Activated naive CD8-positive, alpha-beta T cell treated with anti-CD3 and anti-CD28 coated beads, Interleukin-2, amount 10 ng/mL, durations not matched to agents 7 days and 5 days (primary cell): ENCODE results near the gene CDKN2D. TPM values are rescaled to one million over a fixed set of nuclear protein-coding genes. Genes with fewer than 3 reads are reported as not detected.

Experiments used
- ATAC-seq: fragments of 150-1000 bp; cut with Tn5 transposase; one replicate; pipeline ENCODE4 v1.10.0; 2021; ENCODE audit warnings: low read depth, moderate library complexity
- POLR2A ChIA-PET: fragments of 350-600 bp; sonication (Branson Sonifier 250); formaldehyde crosslinking; loops from one replicate; lab custom pipeline; 2021; ENCODE audit warnings: antibody characterized with exemption; lab: Charles Lee
- DNase-seq: peaks from one replicate; pipeline ENCODE4 v3.0.0; 2021
- H3K27ac Mint-ChIP-seq: one replicate; pipeline ENCODE4 v1.8.0; 2022; ENCODE audit warnings: mild to moderate bottlenecking, mixed read lengths
- H3K27me3 Mint-ChIP-seq: one replicate; pipeline ENCODE4 v1.8.0; 2022; ENCODE audit warnings: mild to moderate bottlenecking, moderate library complexity, mixed read lengths
- H3K36me3 Mint-ChIP-seq: one replicate; pipeline ENCODE4 v1.8.0; 2021; ENCODE audit warnings: mild to moderate bottlenecking, mixed read lengths
- H3K4me1 Mint-ChIP-seq: one replicate; pipeline ENCODE4 v1.8.0; 2021; ENCODE audit warnings: mixed read lengths
- H3K4me3 Mint-ChIP-seq: one replicate; pipeline ENCODE4 v1.8.0; 2022; ENCODE audit warnings: mild to moderate bottlenecking, moderate library complexity, mixed read lengths
- H3K9me3 Mint-ChIP-seq: one replicate; pipeline ENCODE4 v1.8.0; 2021; ENCODE audit warnings: mixed read lengths
- total RNA-seq, 2 experiments: library from RNA; stranded (reverse); gene quantifications; one replicate each; pipeline ENCODE4 v1.2.3, GENCODE V29; 2021

The CDKN2D gene
- total RNA-seq, 2 experiments from 2014 or later: 93.0 to 95.9 TPM

DNA sequence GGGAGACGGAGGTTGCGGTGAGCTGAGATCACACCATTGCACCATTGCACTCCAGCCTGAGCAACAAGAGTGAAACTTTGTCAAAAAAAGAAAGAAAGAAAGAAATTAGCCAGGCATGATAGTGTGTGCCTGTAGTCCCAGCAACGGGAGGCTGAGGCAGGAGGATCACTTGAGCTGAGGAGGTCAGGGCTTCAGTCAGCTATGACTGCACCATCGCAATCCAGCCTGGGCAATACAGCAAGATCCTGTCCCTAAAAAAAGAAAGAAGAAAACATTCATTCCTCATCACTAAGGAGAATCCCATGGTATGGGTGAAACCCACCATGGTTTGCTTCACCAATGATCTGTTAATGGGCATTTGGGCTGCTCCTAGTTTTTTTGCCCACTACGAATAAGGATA lies 31.4 kb upstream of the CDKN2D start:
- peaks cover 36% of the 10 kb centered on the region for H3K4me1 Mint-ChIP-seq
- ATAC-seq (no peak), DNase-seq (no peak)
- H3K27me3 Mint-ChIP-seq: peaks cover 4% of the 10 kb centered on the region
- no peaks in the 10 kb centered on the region for H3K9me3 Mint-ChIP-seq
- no peak overlapping the region for H3K4me3 Mint-ChIP-seq
- POLR2A ChIA-PET: no interaction called here
- peaks cover 11% of the 10 kb centered on the region for H3K36me3 Mint-ChIP-seq
- H3K27ac Mint-ChIP-seq: no peak overlapping the region

DNA sequence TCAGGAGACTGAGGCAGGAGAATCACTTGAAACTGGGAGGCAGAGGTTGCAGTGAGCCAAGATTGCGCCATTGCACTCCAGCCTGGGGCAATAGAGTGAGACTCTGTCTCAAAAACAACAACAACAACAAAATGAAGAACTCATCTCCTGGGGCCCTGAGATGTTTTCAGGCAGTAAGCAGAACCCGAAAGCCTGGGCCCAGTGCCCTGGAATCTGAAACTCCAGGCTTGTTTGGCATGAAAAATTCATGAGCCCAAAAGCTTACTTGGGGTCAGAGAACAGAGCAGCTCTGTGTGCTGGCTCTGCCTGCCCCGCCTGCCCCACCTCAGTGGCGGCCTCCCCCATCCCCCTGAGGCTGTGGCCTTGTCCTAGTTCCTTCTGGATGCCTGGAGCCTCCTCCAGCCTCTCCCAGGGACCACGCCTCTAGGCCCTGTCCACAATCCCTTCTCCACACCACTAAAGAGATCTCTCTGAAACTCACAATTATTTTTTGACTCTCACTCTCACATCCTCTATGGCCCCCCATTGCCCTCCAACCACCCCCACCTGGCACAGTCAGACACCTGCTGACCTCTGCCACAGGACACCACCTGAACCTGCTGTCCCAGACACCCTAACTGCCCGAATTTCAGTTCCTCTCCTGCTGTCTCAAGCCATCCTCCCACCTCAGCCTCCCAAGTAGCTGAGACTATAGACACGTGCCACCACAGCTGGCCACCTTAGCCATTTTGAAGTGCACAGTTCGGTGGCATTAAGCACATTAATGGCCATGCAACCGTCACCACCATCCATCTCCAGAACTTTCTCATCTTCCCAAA lies 25.2 kb upstream of the CDKN2D start:
- Mint-ChIP-seq H3K4me3 (no peak overlapping the region), H3K27ac (peak overlapping the region; percentile 74), H3K36me3 (no peaks in the 10 kb centered on the region), H3K27me3 (peaks cover 4% of the 10 kb centered on the region), H3K4me1 (peaks cover 21% of the 10 kb centered on the region), H3K9me3 (no peaks in the 10 kb centered on the region)
- DNase-seq (no peak), ATAC-seq (no peak)
- POLR2A ChIA-PET: no interaction called here

DNA sequence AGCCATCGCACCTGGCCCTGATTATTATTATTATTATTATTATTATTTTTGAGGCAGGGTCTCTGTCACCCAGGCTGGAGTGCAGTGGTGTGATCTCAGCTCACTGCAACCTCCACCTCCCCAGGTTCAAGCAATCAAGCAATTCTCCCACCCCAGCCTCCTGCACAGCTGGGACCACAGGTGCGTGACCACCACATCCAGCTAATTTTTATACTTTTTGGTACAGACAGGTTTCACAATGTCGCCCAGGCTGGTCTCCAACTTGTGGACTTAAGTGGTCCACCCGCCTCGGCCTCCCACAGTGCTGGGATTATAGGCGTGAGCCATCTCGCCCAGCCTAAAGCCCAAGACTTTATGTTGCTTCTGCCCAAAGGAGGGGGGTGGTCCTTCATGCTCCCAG lies 24.4 kb upstream of the CDKN2D start:
- POLR2A ChIA-PET: interaction anchor here (1.5 kb wide), 1 partner anchor 12 kb away, joined by 3 read pairs; no protein-coding TSS in a partner anchor
- no peak for ATAC-seq

DNA sequence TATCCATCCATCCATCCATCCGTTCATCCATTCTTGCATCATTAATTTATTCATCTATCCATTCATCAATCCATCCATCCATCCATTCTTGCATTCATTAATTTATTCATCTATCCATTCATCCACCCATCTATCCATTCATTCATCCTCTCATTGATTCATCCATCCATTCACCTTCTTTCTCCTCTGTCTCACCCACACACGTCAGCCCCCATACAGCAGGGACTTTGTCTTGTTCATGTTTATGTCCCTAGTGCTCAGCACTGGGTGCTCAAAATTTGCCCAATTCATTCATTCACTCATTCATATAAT lies 19.0 kb upstream of the CDKN2D start:
- Mint-ChIP-seq H3K27me3 (peaks cover 23% of the 10 kb centered on the region), H3K9me3 (peaks cover 1% of the 10 kb centered on the region), H3K4me1 (peaks cover 18% of the 10 kb centered on the region), H3K4me3 (no peak overlapping the region), H3K27ac (no peak overlapping the region), H3K36me3 (peaks cover 3% of the 10 kb centered on the region)
- POLR2A ChIA-PET: no interaction called here
- ATAC-seq (no peak), DNase-seq (no peak)

More for the DNA sequence above, 24.4 kb upstream of the CDKN2D start:
- peaks cover 4% of the 10 kb centered on the region for H3K27me3 Mint-ChIP-seq
- peaks cover 19% of the 10 kb centered on the region for H3K4me1 Mint-ChIP-seq
- no peak for DNase-seq
- H3K36me3 Mint-ChIP-seq: no peaks in the 10 kb centered on the region
- H3K27ac Mint-ChIP-seq: no peak overlapping the region
- no peak overlapping the region for H3K4me3 Mint-ChIP-seq
- no peaks in the 10 kb centered on the region for H3K9me3 Mint-ChIP-seq

- H3K4me1 Mint-ChIP-seq: peaks cover 18% of the 10 kb centered on the region
Measured at GRCh38 chr19:10587022-10587838, 18.5 kb upstream of the CDKN2D start, which contains the start of gene AP1M2. AP1M2 (minus strand) TSS chr19:10587312; CDS start chr19:10587231, 81 bp downstream.

GRCh38 chr19:10586396-10586795 lies 17.6 kb upstream of the CDKN2D start:
- DNase-seq (no peak), ATAC-seq (no peak)
- Mint-ChIP-seq H3K27me3 (peaks cover 23% of the 10 kb centered on the region), H3K9me3 (peaks cover 1% of the 10 kb centered on the region), H3K27ac (no peak overlapping the region), H3K36me3 (peaks cover 3% of the 10 kb centered on the region), H3K4me3 (no peak overlapping the region), H3K4me1 (peaks cover 18% of the 10 kb centered on the region)
- POLR2A ChIA-PET: interaction anchor here (0.7 to 1.3 kb wide), 2 partner anchors 17 to 36 kb away, joined by 3 read pairs; no protein-coding TSS in a partner anchor

More at GRCh38 chr19:10587022-10587838, 18.5 kb upstream of the CDKN2D start, which contains the start of gene AP1M2:
- Mint-ChIP-seq H3K27me3 (peaks cover 23% of the 10 kb centered on the region), H3K4me3 (no peak within 1 kb of the TSS), H3K36me3 (peaks cover 3% of the 10 kb centered on the region), H3K9me3 (peaks cover 1% of the 10 kb centered on the region), H3K27ac (no peak within 1 kb of the TSS)
- DNase-seq (no peak), ATAC-seq (no peak)
- POLR2A ChIA-PET: interaction anchor here (0.7 kb wide), 1 partner anchor 35 kb away, joined by 3 read pairs; no protein-coding TSS in a partner anchor

GRCh38 chr19:10583036-10583776 lies 14.4 kb upstream of the CDKN2D start:
- POLR2A ChIA-PET: interaction anchor here (3.2 to 3.3 kb wide), 2 partner anchors 20 to 61 kb away, joined by 21 to 33 read pairs; no protein-coding TSS in a partner anchor
- no peak overlapping the region for H3K4me3 Mint-ChIP-seq
- no peak for DNase-seq

DNA sequence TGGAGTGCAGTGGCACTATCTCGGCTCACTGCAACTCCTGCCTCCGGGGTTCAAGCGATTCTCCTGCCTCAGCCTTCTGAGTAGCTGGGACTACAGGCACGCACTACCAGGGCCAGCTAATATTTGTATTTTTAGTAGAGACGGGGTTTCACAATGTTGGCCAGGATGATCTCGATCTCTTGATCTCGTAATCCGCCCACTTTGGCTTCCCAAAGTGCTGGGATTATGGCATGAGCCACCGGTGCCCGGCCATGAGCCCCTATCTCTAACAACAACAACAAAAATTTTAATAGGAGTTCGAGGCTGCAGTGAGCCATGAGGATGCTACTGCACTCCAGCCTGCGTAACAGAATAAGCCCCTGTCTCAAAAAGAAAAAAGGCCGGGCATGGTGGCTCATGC lies 13.3 kb upstream of the CDKN2D start:
- H3K27ac Mint-ChIP-seq: no peak overlapping the region
- peaks cover 11% of the 10 kb centered on the region for H3K27me3 Mint-ChIP-seq
- ATAC-seq: no peak
- DNase-seq: no peak
- no peaks in the 10 kb centered on the region for H3K36me3 Mint-ChIP-seq
- H3K9me3 Mint-ChIP-seq: no peaks in the 10 kb centered on the region
- H3K4me1 Mint-ChIP-seq: peaks cover 17% of the 10 kb centered on the region
- POLR2A ChIA-PET: interaction anchor here (1.5 to 3.3 kb wide), 3 partner anchors 21 to 118 kb away, joined by 5 to 33 read pairs (median 21); partner anchors contain the start of gene QTRT1
- H3K4me3 Mint-ChIP-seq: no peak overlapping the region

More at GRCh38 chr19:10583036-10583776, 14.4 kb upstream of the CDKN2D start:
- Mint-ChIP-seq H3K27ac (no peak overlapping the region), H3K9me3 (peaks cover 1% of the 10 kb centered on the region), H3K27me3 (peaks cover 19% of the 10 kb centered on the region), H3K36me3 (peaks cover 3% of the 10 kb centered on the region), H3K4me1 (peaks cover 23% of the 10 kb centered on the region)
- no peak for ATAC-seq

DNA sequence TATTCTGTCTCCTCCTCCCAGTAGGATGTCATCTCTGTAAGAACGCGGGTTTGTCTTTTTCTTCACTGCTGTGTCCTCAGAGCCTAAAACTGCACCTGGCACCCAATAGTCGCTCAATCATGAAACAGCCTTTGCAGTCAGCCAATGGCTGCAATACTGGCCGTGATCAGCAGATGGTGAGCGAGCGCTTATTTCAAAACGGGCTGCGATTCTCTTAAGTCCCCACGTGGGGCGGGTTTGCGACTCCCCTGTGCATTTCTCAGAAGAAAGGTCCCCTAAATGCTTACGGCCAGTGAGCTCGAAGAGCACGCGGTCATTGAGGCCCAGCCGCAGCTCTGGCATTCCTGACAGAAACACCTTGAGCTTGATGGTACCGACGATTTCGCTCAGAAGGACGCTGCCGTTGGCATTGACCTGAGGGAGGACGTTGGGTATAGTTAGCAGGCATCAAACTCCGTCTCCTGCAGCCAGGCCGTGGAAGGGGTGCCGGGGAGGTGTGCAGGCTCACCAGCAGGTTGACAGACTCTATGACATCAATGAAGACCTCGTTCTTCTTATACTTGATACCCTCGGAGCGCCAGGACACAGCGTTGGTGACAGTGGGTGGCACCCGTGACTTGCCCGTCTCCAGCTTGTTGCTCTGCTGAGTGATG lies 12.3 kb upstream of the CDKN2D start:
- ATAC-seq (peak; percentile 81), DNase-seq (peak; percentile 89)
- Mint-ChIP-seq H3K9me3 (no peaks in the 10 kb centered on the region), H3K27me3 (peaks cover 6% of the 10 kb centered on the region), H3K4me1 (peaks cover 15% of the 10 kb centered on the region), H3K27ac (no peak overlapping the region), H3K4me3 (peak overlapping the region; percentile 33), H3K36me3 (no peaks in the 10 kb centered on the region)
- POLR2A ChIA-PET: interaction anchor here (0.8 to 3.3 kb wide), 8 partner anchors 12 to 176 kb away, joined by 3 to 33 read pairs (median 4); partner anchors contain the start of gene QTRT1

- Mint-ChIP-seq H3K9me3 (no peaks in the 10 kb centered on the region), H3K27me3 (peaks cover 3% of the 10 kb centered on the region), H3K4me1 (peaks cover 16% of the 10 kb centered on the region), H3K27ac (no peak overlapping the region), H3K4me3 (no peak overlapping the region), H3K36me3 (no peaks in the 10 kb centered on the region)
- no peak for ATAC-seq
- POLR2A ChIA-PET: no interaction called here
- DNase-seq: no peak
Measured at GRCh38 chr19:10577951-10578350, 9.2 kb upstream of the CDKN2D start.

DNA sequence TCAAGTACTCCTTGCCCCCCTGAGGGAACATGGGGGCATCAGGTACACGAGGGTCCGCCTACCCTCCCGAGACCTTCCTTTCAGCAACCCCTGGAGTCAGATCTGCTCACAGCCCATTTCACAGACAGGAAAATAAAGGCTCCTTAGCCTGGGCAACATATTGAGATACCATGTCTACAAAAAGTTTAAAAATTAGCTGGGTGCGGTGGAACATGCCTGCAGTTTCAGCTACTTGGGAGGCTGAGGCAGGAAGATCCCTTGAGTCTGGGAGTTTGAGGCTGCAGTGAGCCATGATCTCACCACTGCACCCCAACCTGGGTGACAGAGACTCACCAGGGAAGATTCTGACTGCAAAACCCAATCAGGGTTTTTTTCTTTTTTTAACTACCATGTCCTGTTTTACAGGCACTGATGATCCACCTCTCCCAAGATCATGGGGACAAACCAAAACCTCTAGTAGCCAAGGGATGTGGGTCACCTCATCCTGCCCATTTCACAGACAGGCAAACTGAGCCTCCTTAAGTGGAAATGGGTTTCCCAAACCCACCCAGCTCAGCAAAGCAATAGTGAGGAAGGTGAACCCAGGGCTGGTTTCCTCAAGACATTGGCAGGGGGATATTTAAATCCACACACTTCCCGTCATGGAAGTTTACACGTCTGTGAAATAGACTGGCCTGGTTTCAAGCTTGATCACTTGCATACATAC lies 6.4 kb upstream of the CDKN2D start:
- Mint-ChIP-seq H3K36me3 (no peaks in the 10 kb centered on the region), H3K4me3 (no peak overlapping the region), H3K27ac (no peak overlapping the region), H3K4me1 (peaks cover 19% of the 10 kb centered on the region), H3K27me3 (peaks cover 3% of the 10 kb centered on the region), H3K9me3 (no peaks in the 10 kb centered on the region)
- POLR2A ChIA-PET: interaction anchor here (1.0 kb wide), 1 partner anchor 75 kb away, joined by 3 read pairs; no protein-coding TSS in a partner anchor
- no peak for ATAC-seq
- DNase-seq: no peak

- H3K27me3 Mint-ChIP-seq: peaks cover 3% of the 10 kb centered on the region
- DNase-seq: no peak
- no peaks in the 10 kb centered on the region for H3K36me3 Mint-ChIP-seq
- H3K9me3 Mint-ChIP-seq: no peaks in the 10 kb centered on the region
- no peak for ATAC-seq
- H3K27ac Mint-ChIP-seq: peak overlapping the region; percentile 24
- peaks cover 22% of the 10 kb centered on the region for H3K4me1 Mint-ChIP-seq
- no peak overlapping the region for H3K4me3 Mint-ChIP-seq
- POLR2A ChIA-PET: no interaction called here
Measured at GRCh38 chr19:10574462-10574861, 5.7 kb upstream of the CDKN2D start.
